ENCODE results near the gene PHLPP1.
A peak's percentile ranks its signal among the peaks of the same experiment; 100 is the strongest.

PHLPP1 gene

DNA sequence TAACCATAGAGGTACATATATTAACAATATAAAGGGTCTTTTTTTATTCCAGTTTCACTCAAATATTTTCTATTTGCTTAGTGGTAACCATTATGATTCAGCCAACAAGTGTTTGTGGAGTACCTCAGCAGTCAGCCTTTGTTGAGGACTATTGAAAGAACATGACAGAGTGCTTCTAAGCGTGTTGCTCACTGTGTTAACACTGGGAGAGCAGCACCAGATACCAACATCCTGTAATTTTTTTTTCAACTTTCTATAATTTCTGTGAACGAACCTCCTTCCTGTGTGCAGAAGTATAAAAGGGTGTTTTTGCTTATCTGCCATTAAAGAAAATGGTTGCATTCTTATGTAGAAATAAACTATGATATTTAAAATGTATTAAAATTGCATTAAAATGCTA lies 239.0 kb downstream of the PHLPP1 start (continued):
- TF ChIP-seq, protein P1, sequence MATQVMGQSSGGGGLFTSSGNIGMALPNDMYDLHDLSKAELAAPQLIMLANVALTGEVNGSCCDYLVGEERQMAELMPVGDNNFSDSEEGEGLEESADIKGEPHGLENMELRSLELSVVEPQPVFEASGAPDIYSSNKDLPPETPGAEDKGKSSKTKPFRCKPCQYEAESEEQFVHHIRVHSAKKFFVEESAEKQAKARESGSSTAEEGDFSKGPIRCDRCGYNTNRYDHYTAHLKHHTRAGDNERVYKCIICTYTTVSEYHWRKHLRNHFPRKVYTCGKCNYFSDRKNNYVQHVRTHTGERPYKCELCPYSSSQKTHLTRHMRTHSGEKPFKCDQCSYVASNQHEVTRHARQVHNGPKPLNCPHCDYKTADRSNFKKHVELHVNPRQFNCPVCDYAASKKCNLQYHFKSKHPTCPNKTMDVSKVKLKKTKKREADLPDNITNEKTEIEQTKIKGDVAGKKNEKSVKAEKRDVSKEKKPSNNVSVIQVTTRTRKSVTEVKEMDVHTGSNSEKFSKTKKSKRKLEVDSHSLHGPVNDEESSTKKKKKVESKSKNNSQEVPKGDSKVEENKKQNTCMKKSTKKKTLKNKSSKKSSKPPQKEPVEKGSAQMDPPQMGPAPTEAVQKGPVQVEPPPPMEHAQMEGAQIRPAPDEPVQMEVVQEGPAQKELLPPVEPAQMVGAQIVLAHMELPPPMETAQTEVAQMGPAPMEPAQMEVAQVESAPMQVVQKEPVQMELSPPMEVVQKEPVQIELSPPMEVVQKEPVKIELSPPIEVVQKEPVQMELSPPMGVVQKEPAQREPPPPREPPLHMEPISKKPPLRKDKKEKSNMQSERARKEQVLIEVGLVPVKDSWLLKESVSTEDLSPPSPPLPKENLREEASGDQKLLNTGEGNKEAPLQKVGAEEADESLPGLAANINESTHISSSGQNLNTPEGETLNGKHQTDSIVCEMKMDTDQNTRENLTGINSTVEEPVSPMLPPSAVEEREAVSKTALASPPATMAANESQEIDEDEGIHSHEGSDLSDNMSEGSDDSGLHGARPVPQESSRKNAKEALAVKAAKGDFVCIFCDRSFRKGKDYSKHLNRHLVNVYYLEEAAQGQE (tag by site-specific recombination; IDR thresholded peaks at IDR 0.05): no peak

DNA sequence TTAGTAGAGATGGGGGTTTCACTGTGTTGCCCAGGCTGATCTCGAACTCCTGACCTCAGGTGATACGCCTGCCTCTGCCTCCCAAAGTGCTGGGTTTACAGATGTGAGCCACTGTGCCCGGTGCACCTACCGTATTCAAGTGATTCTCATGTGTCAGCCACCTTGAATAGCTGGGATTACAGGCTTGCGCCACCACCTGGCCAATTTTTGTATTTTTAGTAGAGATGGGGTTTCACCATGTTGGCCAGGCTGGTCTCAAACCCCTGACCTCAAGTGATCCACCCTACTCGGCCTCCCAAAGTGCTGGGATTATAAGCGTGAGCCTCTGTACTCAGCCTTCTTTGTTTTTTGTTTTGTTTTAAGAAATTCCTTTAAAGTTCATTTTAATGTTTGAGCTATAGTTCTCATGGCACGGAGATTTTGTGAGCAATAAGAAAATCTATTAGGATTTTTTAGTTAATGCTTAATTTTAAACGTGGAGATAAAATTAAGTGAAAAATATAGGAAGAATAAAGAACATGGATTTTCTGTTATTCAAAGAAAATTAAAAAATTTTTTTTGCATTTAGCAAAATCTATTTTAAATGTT lies 242.6 kb downstream of the PHLPP1 start:
- no peak overlapping the region for H3K27ac ChIP-seq (ENCODE audit: extremely low read depth, low read depth, low read length)
- H3K4me1 ChIP-seq (ENCODE audit: control insufficient read depth, insufficient read depth, low read length): no peaks in the 10 kb centered on the region
- ChIA-PET CTCF (interaction anchor here (0.6 to 3.6 kb wide), 32 partner anchors 9 to 743 kb away, joined by 3 to 26 read pairs (median 3); partner anchors contain the start of gene PHLPP1), POLR2A (interaction anchor here (1.2 kb wide), 1 partner anchor 243 kb away, joined by 4 read pairs; the partner anchor contains the start of gene PHLPP1)
- peaks cover 12 to 13% of the 10 kb centered on the region in 2 experiments for H3K36me3 ChIP-seq (ENCODE audit: control insufficient read depth in 2 of 2, insufficient read depth in 1 of 2, low read length in 2 of 2)
- no peak overlapping the region for H3K4me3 ChIP-seq (ENCODE audit: low read depth, low read length)
- H3K9me3 ChIP-seq (ENCODE audit: control insufficient read depth, insufficient read depth, low read depth, low read length): no peaks in the 10 kb centered on the region
- TF ChIP-seq ZEB2 (tag by site-specific recombination; IDR thresholded peaks at IDR 0.05): no peak
- TF ChIP-seq, protein P2, sequence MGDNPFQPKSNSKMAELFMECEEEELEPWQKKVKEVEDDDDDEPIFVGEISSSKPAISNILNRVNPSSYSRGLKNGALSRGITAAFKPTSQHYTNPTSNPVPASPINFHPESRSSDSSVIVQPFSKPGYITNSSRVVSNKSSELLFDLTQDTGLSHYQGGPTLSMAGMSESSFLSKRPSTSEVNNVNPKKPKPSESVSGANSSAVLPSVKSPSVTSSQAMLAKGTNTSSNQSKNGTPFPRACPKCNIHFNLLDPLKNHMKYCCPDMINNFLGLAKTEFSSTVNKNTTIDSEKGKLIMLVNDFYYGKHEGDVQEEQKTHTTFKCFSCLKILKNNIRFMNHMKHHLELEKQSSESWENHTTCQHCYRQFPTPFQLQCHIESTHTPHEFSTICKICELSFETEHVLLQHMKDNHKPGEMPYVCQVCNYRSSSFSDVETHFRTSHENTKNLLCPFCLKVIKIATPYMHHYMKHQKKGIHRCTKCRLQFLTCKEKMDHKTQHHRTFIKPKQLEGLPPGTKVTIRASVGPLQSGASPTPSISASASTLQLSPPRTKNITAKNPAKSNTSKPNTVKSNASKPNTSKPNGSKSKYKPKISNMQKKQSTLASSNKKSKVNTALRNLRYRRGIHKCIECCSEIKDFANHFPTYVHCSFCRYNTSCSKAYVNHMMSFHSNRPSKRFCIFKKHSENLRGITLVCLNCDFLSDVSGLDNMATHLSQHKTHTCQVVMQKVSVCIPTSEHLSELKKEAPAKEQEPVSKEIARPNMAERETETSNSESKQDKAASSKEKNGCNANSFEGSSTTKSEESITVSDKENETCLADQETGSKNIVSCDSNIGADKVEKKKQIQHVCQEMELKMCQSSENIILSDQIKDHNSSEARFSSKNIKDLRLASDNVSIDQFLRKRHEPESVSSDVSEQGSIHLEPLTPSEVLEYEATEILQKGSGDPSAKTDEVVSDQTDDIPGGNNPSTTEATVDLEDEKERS (tag by site-specific recombination; IDR thresholded peaks at IDR 0.05): no peak
- no peak for TF ChIP-seq ZNF114 (tag by site-specific recombination; IDR thresholded peaks at IDR 0.05)
- peak; percentile 69 for TF ChIP-seq ZNF654 (tag by site-specific recombination; IDR thresholded peaks at IDR 0.05; ENCODE audit: low read depth)
- no peak for TF ChIP-seq ZNF138 (tag by site-specific recombination; IDR thresholded peaks at IDR 0.05; ENCODE audit: borderline replicate concordance)
- TF ChIP-seq, protein P3, sequence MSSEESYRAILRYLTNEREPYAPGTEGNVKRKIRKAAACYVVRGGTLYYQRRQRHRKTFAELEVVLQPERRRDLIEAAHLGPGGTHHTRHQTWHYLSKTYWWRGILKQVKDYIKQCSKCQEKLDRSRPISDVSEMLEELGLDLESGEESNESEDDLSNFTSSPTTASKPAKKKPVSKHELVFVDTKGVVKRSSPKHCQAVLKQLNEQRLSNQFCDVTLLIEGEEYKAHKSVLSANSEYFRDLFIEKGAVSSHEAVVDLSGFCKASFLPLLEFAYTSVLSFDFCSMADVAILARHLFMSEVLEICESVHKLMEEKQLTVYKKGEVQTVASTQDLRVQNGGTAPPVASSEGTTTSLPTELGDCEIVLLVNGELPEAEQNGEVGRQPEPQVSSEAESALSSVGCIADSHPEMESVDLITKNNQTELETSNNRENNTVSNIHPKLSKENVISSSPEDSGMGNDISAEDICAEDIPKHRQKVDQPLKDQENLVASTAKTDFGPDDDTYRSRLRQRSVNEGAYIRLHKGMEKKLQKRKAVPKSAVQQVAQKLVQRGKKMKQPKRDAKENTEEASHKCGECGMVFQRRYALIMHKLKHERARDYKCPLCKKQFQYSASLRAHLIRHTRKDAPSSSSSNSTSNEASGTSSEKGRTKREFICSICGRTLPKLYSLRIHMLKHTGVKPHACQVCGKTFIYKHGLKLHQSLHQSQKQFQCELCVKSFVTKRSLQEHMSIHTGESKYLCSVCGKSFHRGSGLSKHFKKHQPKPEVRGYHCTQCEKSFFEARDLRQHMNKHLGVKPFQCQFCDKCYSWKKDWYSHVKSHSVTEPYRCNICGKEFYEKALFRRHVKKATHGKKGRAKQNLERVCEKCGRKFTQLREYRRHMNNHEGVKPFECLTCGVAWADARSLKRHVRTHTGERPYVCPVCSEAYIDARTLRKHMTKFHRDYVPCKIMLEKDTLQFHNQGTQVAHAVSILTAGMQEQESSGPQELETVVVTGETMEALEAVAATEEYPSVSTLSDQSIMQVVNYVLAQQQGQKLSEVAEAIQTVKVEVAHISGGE (tag by site-specific recombination; conservative IDR thresholded peaks at IDR 0.05; ENCODE audit: low read depth): no peak
- TF ChIP-seq, protein P4, sequence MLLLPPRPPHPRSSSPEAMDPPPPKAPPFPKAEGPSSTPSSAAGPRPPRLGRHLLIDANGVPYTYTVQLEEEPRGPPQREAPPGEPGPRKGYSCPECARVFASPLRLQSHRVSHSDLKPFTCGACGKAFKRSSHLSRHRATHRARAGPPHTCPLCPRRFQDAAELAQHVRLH (tag by site-specific recombination; IDR thresholded peaks at IDR 0.05): 0 out of 2 replicates have a peak, but pooled peaks have one; percentile 11
- TF ChIP-seq ZNF600 (tag by site-specific recombination; IDR thresholded peaks at IDR 0.05): no peak
- TF ChIP-seq ZFP37 (tag by site-specific recombination; IDR thresholded peaks at IDR 0.05): no peak
- TF ChIP-seq OSR2 (tag by site-specific recombination; IDR thresholded peaks at IDR 0.05): no peak
- TF ChIP-seq TRIM28 (IDR thresholded peaks at IDR 0.05; ENCODE audit: borderline replicate concordance, low read length): no peak
- TF ChIP-seq BCL11B (tag by site-specific recombination; IDR thresholded peaks at IDR 0.05; ENCODE audit: low read depth): peak; percentile 74; the same call in 1 of the 2 replicates
- no peak for TF ChIP-seq ZNF701 (tag by site-specific recombination; IDR thresholded peaks at IDR 0.05)
- TF ChIP-seq KLF8 (tag by site-specific recombination; IDR thresholded peaks at IDR 0.05): no peak
- TF ChIP-seq, protein P5, sequence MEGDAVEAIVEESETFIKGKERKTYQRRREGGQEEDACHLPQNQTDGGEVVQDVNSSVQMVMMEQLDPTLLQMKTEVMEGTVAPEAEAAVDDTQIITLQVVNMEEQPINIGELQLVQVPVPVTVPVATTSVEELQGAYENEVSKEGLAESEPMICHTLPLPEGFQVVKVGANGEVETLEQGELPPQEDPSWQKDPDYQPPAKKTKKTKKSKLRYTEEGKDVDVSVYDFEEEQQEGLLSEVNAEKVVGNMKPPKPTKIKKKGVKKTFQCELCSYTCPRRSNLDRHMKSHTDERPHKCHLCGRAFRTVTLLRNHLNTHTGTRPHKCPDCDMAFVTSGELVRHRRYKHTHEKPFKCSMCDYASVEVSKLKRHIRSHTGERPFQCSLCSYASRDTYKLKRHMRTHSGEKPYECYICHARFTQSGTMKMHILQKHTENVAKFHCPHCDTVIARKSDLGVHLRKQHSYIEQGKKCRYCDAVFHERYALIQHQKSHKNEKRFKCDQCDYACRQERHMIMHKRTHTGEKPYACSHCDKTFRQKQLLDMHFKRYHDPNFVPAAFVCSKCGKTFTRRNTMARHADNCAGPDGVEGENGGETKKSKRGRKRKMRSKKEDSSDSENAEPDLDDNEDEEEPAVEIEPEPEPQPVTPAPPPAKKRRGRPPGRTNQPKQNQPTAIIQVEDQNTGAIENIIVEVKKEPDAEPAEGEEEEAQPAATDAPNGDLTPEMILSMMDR (tag by site-specific recombination; IDR thresholded peaks at IDR 0.05): peak; percentile 49; the same call in 1 of the 2 replicates
- TF ChIP-seq, protein P6, sequence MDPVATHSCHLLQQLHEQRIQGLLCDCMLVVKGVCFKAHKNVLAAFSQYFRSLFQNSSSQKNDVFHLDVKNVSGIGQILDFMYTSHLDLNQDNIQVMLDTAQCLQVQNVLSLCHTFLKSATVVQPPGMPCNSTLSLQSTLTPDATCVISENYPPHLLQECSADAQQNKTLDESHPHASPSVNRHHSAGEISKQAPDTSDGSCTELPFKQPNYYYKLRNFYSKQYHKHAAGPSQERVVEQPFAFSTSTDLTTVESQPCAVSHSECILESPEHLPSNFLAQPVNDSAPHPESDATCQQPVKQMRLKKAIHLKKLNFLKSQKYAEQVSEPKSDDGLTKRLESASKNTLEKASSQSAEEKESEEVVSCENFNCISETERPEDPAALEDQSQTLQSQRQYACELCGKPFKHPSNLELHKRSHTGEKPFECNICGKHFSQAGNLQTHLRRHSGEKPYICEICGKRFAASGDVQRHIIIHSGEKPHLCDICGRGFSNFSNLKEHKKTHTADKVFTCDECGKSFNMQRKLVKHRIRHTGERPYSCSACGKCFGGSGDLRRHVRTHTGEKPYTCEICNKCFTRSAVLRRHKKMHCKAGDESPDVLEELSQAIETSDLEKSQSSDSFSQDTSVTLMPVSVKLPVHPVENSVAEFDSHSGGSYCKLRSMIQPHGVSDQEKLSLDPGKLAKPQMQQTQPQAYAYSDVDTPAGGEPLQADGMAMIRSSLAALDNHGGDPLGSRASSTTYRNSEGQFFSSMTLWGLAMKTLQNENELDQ (tag by site-specific recombination; IDR thresholded peaks at IDR 0.05; ENCODE audit: low read depth): no peak
- no peak for TF ChIP-seq ZNF561 (tag by site-specific recombination; IDR thresholded peaks at IDR 0.05; ENCODE audit: borderline replicate concordance)
- TF ChIP-seq ZNF169 (tag by site-specific recombination; IDR thresholded peaks at IDR 0.05): no peak
- TF ChIP-seq ZNF184 (tag by site-specific recombination; IDR thresholded peaks at IDR 0.05): no peak
- TF ChIP-seq WT1 (tag by site-specific recombination; IDR thresholded peaks at IDR 0.05): no peak
- no peak for TF ChIP-seq ZNF530 (tag by site-specific recombination; IDR thresholded peaks at IDR 0.05; ENCODE audit: low read depth)
